GM21390 (cell line): ENCODE results near the gene TIAM2.
A peak's percentile ranks its signal among the peaks of the same experiment; 100 is the strongest.

Experiments
- ATAC-seq: cut with Tn5 transposase; IDR thresholded peaks from one replicate; pipeline ENCODE4 v1.9.1; 2021; ENCODE audit not compliant: unreplicated experiment

TIAM2 gene

DNA sequence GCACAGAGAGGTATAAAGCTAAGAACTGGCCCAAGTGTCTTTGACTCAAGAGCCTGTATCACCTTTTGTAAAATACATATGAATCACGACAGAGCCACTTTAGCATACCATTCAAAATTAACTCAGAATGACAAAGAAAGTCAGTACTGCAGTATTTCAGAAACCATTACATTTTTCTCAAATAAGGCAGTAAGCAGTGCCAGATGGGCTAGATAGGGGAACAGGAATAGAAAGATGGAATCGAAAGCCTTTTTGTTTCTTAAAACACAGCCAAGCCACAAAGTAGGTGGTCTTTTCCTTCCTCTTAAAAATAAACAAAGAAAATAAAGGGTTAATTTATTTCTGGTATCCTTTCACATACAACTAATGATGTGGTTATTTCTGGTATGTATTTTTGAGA lies 279.0 kb downstream of the TIAM2 start:
- peak; percentile 68 for ATAC-seq

DNA sequence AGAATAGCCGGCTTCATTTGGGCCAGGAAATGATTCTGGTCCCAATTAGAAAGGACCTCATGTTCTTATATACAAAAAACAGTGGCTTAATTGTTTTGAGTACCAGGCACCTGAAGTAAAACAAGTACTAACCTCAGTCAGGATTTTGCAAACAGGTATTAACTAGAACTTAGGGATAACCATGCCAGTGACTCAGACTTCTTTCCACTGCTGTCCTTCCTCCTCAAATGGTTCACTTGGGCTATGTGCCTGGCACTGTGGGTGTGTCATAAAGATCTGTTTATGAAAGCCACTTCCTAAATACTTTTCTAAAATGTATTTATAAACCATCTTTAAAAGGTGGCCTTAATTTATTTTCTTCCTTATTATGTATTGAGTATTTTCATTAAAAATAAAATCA lies 279.4 kb downstream of the TIAM2 start:
- peak; percentile 20 for ATAC-seq

DNA sequence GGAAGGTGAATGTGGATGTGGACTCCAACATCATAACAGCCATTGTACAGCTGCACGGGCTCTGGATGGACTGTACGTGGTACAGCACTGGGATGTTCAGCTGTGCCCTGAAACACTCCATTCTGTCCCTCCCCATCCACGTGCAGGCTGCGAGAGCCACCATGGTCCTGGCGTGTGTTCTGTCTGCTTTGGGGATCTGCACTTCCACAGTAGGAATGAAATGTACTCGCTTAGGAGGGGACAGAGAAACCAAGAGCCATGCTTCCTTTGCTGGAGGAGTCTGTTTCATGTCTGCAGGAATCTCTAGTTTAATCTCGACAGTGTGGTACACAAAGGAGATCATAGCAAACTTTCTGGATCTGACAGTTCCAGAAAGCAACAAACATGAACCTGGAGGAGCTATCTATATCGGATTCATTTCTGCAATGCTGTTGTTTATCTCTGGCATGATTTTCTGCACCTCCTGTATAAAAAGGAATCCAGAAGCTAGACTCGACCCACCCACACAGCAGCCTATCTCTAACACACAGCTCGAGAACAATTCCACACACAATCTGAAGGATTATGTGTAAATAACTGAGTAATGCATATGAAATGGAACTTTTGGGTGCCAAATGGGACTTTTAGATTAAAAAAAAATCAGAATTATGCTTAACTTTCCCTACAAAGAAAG lies 280.8 kb downstream of the TIAM2 start:
- no peak for ATAC-seq

DNA sequence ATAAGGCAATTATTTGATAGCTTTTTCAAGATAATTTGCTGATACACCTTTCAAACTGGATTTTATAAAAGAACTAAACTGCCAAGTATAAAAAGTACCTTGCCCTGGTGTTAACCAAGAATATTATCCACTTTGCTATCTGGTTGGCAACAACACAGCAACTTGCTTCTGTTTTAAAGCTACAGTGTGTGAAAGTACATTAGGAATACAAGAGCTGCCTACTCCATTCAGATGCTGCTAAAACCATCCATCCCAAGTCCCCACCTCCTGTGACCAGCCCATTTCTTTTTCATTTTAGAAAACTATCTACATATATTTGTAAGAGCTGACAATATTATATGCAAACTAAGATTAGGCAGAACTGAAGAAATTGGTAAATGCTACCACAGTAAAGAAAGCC lies 281.5 kb downstream of the TIAM2 start:
- ATAC-seq, result no peak

DNA sequence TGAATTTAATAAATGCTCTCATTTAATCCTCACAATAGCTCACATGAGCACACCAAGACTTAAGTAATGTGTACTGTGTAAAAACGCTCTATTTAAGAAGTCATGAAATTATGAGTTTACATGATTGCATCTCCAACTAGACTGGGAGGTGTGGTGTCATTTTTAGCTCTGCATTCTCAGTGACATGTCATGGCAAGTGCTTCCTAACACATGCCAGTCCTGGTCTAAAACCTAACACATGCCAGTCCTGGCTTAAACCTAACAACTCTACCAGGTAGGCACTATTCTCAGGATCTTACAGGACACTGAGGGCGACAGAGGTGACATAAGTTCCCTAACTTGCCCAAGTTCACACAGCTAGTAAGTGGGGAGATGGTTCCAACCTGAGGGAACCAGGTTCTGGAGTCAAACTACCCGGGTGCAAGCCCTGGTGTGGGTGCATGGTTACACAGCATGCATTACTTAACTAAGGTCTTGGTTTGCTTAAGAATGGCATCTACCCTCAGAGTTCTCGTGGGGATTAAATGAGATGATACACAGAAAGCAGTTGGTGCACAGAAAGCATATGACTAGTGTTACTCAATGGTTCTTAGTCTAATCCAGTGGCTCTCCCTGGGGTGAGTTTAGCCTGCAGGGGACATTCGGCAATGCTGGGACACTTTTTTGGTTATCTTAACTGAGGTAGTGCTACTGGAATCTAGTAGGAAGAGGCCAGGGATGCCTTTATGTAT lies 283.4 kb downstream of the TIAM2 start:
- no peak for ATAC-seq

DNA sequence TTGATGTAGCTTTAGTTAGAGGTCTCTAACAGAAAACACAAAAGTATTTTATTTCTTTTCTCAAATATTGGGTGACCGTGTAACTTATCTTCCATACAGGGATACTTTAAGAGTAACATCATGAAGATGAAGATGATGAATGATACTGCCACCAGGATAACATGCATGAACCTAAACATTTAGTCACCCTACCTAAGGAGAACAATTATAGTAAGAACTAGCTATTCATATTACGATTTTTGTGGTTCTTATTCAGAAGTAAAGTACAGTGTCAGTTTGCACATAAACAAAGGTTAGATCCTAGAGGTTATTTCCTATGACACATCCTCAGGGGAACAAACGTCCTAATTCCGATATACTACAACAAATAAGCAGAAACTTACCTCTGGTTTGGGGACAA lies 289.7 kb downstream of the TIAM2 start:
- ATAC-seq, result no peak

DNA sequence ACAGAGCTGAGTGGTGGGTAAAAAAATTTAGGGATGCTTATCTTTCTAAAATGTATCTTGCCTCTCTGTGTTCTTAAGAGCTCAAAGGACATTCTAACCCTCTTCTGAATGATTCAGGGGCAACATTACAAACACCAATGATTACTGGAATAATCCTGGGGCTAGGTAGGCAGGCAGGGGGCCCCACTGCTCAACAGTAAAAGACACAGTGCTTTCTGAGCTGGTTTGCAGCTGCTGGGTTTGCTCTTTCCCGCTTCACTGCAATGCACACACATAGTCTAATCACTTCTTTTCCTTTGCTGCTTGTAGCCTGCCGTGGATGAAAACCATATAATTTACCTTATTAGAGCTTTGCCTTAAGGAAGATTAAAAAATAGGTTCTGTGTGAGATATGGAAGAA lies 292.6 kb downstream of the TIAM2 start:
- ATAC-seq, result no peak

DNA sequence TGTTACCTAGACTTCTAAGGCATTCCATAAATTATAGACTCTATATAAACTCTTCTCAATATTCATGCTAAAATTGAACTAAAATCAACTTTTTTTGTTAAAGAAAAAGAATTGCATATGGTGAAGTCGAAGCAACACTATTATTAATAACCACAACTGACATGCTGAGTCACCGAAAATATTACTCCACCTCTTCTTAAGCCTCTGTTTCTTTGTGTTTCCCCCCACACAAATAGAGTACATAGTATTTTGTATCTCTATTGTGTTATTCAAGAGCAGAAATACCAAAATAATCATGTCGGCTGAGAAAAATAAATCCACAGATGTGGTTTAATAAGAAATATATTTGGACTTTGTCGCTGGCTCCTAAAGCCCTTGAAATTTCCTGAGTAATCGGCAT lies 295.4 kb downstream of the TIAM2 start:
- no peak for ATAC-seq

DNA sequence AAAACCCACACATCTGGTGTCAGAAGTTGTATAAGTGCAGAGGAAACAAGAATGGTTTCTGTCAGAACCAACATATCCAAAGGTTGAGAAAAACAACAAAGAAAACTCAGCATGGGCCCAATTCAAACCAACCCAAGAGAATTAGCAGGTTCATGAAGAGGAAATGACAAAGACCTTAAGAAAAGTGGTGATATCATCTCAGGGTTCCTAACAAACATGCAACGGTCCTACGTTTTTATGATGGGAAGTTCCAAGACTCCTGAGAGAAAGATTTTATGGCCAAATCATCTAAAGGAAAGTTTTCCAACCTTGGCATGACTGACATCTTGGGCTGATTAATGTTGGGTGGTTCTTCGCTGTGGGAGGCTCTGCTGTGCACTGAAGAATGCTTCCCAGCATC lies 296.2 kb downstream of the TIAM2 start:
- ATAC-seq, result no peak

DNA sequence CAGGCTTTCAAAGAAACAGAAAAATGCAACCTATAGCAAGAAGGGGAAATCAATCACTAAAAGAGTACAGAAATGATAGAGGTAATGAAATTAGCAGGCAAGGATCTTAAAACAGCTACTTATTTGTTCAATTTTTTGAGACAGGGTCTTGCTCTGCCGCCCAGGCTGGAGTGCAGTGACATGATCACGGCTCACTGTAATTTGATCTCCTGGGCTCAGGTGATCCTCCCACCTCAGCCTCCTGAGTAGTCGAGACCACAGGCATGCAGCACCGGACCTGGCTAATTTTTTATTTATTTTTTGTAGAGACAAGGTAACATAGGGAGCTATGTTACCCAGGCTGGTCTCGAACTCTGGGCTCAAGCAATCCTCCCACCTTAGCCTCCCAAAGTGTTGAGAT lies 297.6 kb downstream of the TIAM2 start:
- no peak for ATAC-seq

DNA sequence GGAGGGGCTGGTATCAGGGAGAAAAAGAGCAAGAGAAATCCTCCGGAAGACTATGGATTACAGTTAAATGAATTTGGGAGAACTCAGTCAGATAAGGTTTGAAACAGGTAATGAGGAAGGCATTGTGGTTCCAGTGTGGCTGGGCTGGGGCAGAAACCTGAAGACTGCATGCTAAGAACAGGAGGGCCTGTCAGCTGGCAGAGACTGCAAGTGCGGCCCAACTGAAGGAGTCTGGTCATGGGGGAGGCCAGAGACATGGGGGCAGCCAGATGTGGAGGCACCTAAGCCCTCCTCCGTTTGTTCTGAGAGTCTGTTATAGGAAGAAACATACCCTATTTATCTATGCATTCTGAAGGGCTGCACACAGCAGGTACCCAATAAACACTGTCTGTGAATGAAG lies 302.6 kb downstream of the TIAM2 start:
- ATAC-seq, result no peak

DNA sequence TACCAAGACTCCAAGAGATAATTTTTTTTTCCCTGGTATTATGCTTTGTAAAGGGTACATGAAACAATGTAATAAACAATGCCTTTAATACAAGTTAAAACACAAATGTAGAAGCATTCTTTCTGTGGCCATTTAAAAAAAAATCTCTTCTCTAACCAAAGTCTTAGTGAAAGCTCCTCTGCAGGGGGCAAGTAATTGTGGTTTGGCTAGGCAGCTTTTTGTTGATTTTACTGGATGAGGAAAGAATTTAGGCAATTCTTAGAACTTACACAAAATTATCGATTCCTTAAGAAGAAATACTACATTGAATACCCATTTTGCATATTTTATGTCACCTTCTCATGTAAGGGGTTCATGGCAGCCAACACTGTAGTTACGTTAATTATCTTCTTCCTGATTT lies 306.8 kb downstream of the TIAM2 start:
- no peak for ATAC-seq

DNA sequence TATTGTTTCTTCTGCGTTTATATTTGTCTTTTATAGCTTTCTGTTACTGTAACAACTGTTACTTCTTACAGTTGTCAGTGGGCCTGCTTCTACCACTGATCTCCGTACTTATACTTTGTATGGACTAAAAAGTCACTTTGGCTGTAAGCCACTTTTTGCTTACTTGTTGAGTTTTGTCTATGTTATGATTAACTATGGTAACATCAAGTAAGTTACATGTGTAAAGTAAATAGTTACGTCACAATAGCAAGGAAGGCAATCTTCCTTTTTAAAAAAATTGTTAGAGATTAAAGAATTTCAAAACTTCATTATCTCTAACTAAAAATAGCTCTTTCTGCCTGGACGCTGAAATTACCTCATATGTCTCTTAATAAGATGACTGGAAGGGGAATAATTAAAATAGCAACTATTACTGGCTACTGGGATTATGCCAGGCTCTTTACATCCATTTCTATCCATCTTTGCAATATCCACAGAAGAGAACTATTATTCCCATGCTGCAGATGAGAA lies 308.3 kb downstream of the TIAM2 start:
- no peak for ATAC-seq

DNA sequence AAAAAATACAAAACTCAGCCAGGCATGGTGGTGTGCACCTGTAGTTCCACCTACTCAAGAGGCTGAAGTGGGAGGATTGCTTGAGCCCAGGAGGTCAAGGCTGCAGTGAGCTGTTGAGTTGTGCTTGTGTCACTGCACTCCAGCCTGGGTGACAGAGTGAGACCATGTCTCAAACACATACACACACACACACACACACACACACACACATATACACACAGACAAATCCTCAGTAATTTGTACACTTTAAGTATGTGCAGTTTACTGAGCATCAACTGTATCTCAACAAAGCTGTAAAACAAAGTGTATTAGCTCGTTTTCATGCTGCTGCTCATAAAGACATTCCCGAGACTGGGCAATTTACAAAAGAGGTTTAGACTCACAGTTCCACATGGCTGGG lies 311.8 kb downstream of the TIAM2 start:
- ATAC-seq, result no peak
